Activated T-cell treated with anti-CD3 and anti-CD28 coated beads, Interleukin-2, amount 50 U/mL, for 24 hours (primary cell): ENCODE results near the gene ZFAND3.
"Not testable (repeated sequence)": the region's sequence is repeated elsewhere in the genome, so short reads cannot be mapped to it uniquely, and the experiment has no call there.

ENCODE experiments used
- DNase-seq: peaks from one replicate; pipeline ENCODE4 v3.0.0-alpha.2; 2020
- H3K27ac Mint-ChIP-seq: 2 replicates; pipeline ENCODE4 v1.8.0; 2020; ENCODE audit warnings: mild to moderate bottlenecking, mixed read lengths
- H3K27me3 Mint-ChIP-seq: 2 replicates; pipeline ENCODE4 v1.8.0; 2020; ENCODE audit warnings: mixed read lengths
- H3K36me3 Mint-ChIP-seq: 2 replicates; pipeline ENCODE4 v1.8.0; 2020; ENCODE audit warnings: low read depth, mixed read lengths
- H3K4me1 Mint-ChIP-seq: 2 replicates; pipeline ENCODE4 v1.8.0; 2020; ENCODE audit warnings: low read depth, mixed read lengths
- H3K4me3 Mint-ChIP-seq: 2 replicates; pipeline ENCODE4 v1.8.0; 2020; ENCODE audit warnings: mild to moderate bottlenecking, moderate library complexity, mixed read lengths
- H3K9me3 Mint-ChIP-seq: 2 replicates; pipeline ENCODE4 v1.8.0; 2020; ENCODE audit warnings: mixed read lengths

The ZFAND3 gene

GRCh38 chr6:37948584-37948983, 129.1 kb downstream of the ZFAND3 start:
- not testable (repeated sequence) for H3K27ac Mint-ChIP-seq, H3K27me3 Mint-ChIP-seq, H3K9me3 Mint-ChIP-seq, H3K4me3 Mint-ChIP-seq, DNase-seq
- Mint-ChIP-seq H3K4me1 (peaks cover 76% of the 10 kb centered on the region), H3K36me3 (peaks cover 17% of the 10 kb centered on the region)

DNA sequence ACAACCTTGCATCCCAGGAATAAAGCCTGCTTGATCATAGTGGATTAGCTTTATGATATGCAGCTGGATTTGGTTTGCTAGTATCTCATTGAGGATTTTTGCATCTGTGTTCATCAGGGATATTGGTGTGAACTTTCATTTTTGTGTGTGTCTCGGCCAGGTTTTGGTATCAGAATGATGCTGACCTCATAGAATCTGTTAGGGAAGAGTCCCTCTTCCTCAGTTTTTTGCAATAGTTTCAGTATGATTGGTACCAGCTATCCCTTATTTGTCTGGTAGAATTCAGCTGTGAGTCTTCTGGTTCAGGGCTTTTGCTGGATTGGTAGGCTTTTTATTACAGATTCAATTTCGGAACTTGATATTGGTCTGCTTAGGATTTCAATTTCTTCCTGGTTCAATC, 132.5 kb downstream of the ZFAND3 start:
- Mint-ChIP-seq H3K9me3 (no peaks in the 10 kb centered on the region), H3K36me3 (peaks cover 15% of the 10 kb centered on the region), H3K27me3 (no peaks in the 10 kb centered on the region), H3K27ac (no peak overlapping the region), H3K4me3 (no peak overlapping the region), H3K4me1 (peaks cover 48% of the 10 kb centered on the region)
- no peak for DNase-seq

GRCh38 chr6:37954791-37955190, 135.3 kb downstream of the ZFAND3 start:
- no peak overlapping the region for H3K4me3 Mint-ChIP-seq

DNA sequence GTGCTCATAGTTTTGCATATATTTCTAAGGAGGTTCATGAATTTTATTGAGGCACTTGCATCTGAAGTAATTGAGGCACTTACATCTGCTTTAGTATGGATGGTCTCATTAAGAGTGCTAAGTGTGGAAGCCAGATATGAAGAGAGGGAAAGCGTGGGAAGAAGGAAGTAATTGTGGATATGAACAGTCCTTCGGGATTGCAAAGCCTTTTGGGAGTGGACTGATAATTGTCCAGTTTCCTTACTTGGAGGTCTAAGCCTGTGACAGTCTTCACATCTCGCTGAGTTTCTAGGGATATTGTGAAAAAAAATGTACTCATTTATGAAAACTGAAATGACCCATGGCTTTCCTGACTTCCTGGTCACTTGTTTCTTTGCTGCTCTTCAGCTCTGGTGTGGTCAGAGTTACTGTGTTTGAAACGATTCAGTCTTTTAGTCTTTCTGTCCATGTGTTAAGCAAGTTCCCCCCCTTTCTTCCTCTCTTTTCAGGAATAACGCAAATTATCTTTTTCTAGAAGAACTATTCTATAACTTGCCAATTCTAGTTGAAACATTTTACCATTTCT, 137.3 kb downstream of the ZFAND3 start:
- Mint-ChIP-seq H3K4me1 (peaks cover 46% of the 10 kb centered on the region), H3K27ac (no peak overlapping the region), H3K9me3 (peaks cover under 1% of the 10 kb centered on the region), H3K27me3 (no peaks in the 10 kb centered on the region), H3K36me3 (no peaks in the 10 kb centered on the region), H3K4me3 (no peak overlapping the region)
- no peak for DNase-seq

More at GRCh38 chr6:37954791-37955190, 135.3 kb downstream of the ZFAND3 start:
- Mint-ChIP-seq H3K27me3 (no peaks in the 10 kb centered on the region), H3K27ac (no peak overlapping the region), H3K4me1 (peaks cover 42% of the 10 kb centered on the region), H3K9me3 (no peaks in the 10 kb centered on the region), H3K36me3 (peaks cover 3% of the 10 kb centered on the region)
- DNase-seq, result no peak

- Mint-ChIP-seq H3K27ac (no peak overlapping the region), H3K27me3 (no peaks in the 10 kb centered on the region), H3K36me3 (peaks cover 14% of the 10 kb centered on the region), H3K4me1 (peaks cover 54% of the 10 kb centered on the region), H3K4me3 (no peak overlapping the region), H3K9me3 (peaks cover 12% of the 10 kb centered on the region)
- no peak for DNase-seq
These were observed 139.5 kb downstream of the ZFAND3 start for GRCh38 chr6:37959061-37959460.

DNA sequence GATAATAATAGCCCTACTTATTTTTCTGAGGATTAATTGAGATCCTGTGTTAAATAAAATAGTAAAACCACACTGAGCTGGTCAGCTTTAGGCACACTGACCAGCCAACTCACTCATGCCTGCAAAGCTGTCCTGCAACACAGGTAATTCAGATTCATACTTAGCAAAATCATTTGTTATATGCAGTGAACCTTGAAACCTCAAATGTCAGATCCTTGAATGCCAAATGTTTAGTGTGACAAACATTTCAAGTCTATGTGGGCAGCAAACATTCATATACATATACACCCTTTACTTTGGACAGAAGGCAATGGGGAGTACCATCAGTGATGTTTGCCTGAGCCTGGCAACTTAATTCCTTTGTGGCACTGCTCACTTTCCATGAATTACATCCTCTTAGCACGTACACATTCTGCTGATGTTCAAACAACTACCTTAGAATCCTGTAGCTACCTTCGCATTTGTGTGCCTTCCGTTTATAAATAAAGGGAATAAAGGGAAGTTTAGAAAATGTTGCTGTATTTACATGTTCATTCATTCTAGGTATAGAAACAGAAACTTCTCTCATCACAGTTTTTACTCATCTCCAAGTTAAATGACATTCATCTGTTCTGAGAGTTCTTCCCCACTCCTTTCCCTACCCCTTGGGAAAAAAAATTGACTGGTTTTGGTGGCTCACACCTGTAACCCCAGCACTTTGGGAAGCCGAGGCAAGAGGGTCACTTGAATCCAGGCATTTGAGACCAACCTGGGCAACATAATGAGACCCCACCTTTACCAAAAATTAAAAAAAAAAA, 140.8 kb downstream of the ZFAND3 start:
- peaks cover 63% of the 10 kb centered on the region for H3K4me1 Mint-ChIP-seq
- no peak overlapping the region for H3K4me3 Mint-ChIP-seq
- DNase-seq, result no peak
- peaks cover 16% of the 10 kb centered on the region for H3K36me3 Mint-ChIP-seq
- no peaks in the 10 kb centered on the region for H3K27me3 Mint-ChIP-seq
- peaks cover 12% of the 10 kb centered on the region for H3K9me3 Mint-ChIP-seq
- no peak overlapping the region for H3K27ac Mint-ChIP-seq

DNA sequence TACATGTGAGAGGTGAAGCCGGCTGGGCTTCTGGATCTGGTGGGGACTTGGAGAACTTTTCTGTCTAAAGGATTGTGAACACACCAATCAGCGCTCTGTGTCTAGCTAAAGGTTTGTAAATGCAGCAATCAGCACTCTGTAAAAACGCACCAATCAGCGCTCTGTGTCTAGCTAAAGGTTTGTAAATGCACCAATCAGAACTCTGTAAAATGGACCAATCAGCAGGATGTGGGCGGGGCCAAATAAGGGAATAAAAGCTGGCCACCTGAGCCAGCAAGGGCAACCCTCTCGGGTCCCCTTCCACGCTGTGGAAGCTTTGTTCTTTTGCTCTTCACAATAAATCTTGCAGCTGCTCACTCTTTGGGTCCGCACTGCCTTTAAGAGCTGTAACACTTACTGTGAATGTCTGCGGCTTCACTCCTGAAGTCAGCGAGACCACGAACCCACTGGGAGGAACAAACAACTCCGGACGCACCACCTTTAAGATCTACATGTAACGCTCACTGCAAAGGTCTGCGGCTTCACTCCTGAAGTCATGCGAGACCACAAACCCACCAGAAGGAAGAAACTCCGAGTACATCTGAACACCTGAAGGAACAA, 143.1 kb downstream of the ZFAND3 start:
- H3K4me3 Mint-ChIP-seq, H3K27ac Mint-ChIP-seq, H3K27me3 Mint-ChIP-seq: not testable (repeated sequence)
- Mint-ChIP-seq H3K4me1 (peaks cover 79% of the 10 kb centered on the region), H3K36me3 (peaks cover 28% of the 10 kb centered on the region), H3K9me3 (peaks cover 17% of the 10 kb centered on the region)
- peak; percentile 36 for DNase-seq

GRCh38 chr6:37965964-37966676, 146.6 kb downstream of the ZFAND3 start:
- Mint-ChIP-seq H3K36me3 (peaks cover 40% of the 10 kb centered on the region), H3K4me3 (no peak overlapping the region), H3K27me3 (no peaks in the 10 kb centered on the region), H3K27ac (no peak overlapping the region), H3K4me1 (peaks cover 77% of the 10 kb centered on the region), H3K9me3 (peaks cover 20% of the 10 kb centered on the region)
- DNase-seq, result no peak

- peaks cover 19% of the 10 kb centered on the region for H3K9me3 Mint-ChIP-seq
- peaks cover 75% of the 10 kb centered on the region for H3K4me1 Mint-ChIP-seq
- H3K36me3 Mint-ChIP-seq, result peaks cover 40% of the 10 kb centered on the region
- no peaks in the 10 kb centered on the region for H3K27me3 Mint-ChIP-seq
- H3K27ac Mint-ChIP-seq, result no peak overlapping the region
- DNase-seq, result no peak
- H3K4me3 Mint-ChIP-seq, result no peak overlapping the region
These were observed 147.3 kb downstream of the ZFAND3 start for GRCh38 chr6:37966801-37967200.

GRCh38 chr6:37967651-37968050, 148.1 kb downstream of the ZFAND3 start:
- no peaks in the 10 kb centered on the region for H3K27me3 Mint-ChIP-seq
- H3K4me1 Mint-ChIP-seq, result peaks cover 75% of the 10 kb centered on the region
- H3K27ac Mint-ChIP-seq, result no peak overlapping the region
- peaks cover 31% of the 10 kb centered on the region for H3K36me3 Mint-ChIP-seq
- peaks cover 11% of the 10 kb centered on the region for H3K9me3 Mint-ChIP-seq
- no peak overlapping the region for H3K4me3 Mint-ChIP-seq
- DNase-seq, result no peak

- Mint-ChIP-seq H3K36me3 (peaks cover 46% of the 10 kb centered on the region), H3K27ac (no peak overlapping the region), H3K27me3 (no peaks in the 10 kb centered on the region), H3K4me1 (peaks cover 48% of the 10 kb centered on the region), H3K4me3 (no peak overlapping the region), H3K9me3 (peaks cover 13% of the 10 kb centered on the region)
- no peak for DNase-seq
These were observed 151.7 kb downstream of the ZFAND3 start for GRCh38 chr6:37971266-37971665.

DNA sequence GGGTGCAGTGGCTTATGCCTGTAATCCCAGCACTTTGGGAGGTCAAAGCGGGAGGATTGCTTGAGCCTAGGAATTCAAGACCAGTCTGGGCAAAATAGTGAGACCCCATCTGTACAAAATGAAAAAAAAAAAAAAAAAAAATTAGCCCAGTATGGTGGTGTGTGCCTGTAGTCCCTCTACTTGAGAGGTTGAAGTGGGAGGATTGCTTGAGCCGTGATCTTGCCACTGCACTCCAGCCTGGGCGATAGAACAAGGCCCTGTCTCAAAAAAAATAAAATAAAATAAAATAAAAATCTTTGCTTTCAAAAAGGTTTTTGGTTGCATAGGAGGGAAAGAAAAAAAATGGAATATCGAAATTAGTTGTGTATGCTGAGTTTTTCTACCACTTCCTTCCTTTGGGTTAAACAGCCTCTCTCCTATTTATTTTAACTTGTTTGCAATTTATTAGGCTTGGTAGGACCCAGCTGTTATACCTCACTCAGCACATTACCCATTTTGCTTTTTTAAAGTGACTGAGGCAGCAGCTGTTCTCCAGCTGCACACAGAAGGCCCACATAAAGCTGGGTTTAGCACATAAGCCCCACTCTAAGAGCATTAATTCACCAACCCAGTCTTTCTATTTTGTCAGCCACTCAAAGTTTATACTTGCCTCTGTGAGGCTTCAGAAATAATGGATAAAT, 152.3 kb downstream of the ZFAND3 start:
- H3K4me1 Mint-ChIP-seq, result peaks cover 49% of the 10 kb centered on the region
- H3K4me3 Mint-ChIP-seq, result no peak overlapping the region
- no peak for DNase-seq
- H3K27ac Mint-ChIP-seq, result no peak overlapping the region
- H3K27me3 Mint-ChIP-seq, result no peaks in the 10 kb centered on the region
- H3K36me3 Mint-ChIP-seq, result peaks cover 45% of the 10 kb centered on the region
- H3K9me3 Mint-ChIP-seq, result peaks cover 11% of the 10 kb centered on the region

DNA sequence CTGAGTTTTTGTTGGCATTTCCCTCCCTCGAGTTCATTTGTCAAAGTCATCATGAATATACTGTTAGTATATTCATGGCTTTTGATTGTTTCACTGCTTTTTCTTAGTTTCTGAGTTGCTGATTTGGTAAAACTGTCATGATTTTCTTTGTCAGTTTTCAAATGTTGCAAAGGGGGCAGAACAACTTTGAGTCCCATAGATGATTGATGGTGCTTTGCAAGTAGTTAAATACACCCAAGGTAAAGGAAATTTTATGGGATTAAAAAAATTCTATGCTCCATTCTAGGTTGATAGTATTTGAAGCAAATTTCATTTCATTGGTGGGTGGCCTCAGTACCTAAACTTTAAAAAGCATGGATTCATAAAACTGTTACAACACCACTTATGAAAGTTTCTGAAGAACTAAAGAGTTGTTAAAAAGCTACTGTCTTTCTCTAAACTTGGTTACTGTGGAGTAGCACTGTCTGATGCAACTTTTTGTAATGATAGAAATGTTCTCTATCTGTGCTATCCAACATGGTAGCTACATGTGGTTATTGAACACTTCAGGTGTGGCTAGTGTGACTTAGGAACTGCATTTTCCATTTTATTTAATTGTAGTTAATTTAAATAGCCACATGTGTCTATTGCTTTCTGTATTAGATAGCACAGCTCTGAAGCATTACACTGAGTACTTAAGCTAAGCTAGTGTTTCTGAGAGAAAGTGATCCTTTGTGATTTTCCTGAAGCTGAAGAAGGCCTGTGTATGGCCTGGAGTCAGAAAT, 153.6 kb downstream of the ZFAND3 start:
- no peaks in the 10 kb centered on the region for H3K27me3 Mint-ChIP-seq
- no peak for DNase-seq
- peaks cover 47% of the 10 kb centered on the region for H3K4me1 Mint-ChIP-seq
- peaks cover 5% of the 10 kb centered on the region for H3K9me3 Mint-ChIP-seq
- no peak overlapping the region for H3K27ac Mint-ChIP-seq
- no peak overlapping the region for H3K4me3 Mint-ChIP-seq
- H3K36me3 Mint-ChIP-seq, result peaks cover 38% of the 10 kb centered on the region

GRCh38 chr6:37974381-37974780, 154.9 kb downstream of the ZFAND3 start:
- H3K27me3 Mint-ChIP-seq, result no peaks in the 10 kb centered on the region
- DNase-seq, result no peak
- peaks cover 30% of the 10 kb centered on the region for H3K36me3 Mint-ChIP-seq
- peaks cover 48% of the 10 kb centered on the region for H3K4me1 Mint-ChIP-seq
- peaks cover 5% of the 10 kb centered on the region for H3K9me3 Mint-ChIP-seq
- H3K27ac Mint-ChIP-seq, result no peak overlapping the region
- H3K4me3 Mint-ChIP-seq, result no peak overlapping the region
